GM19455 (cell line): ENCODE data around the gene PKN1.
"Not testable (repeated sequence)": the region's sequence is repeated elsewhere in the genome, so short reads cannot be mapped to it uniquely, and the experiment has no call there.

Experiments
- ATAC-seq: cut with Tn5 transposase; IDR thresholded peaks from one replicate; pipeline ENCODE4 v1.9.1; 2021; ENCODE audit not compliant: unreplicated experiment

PKN1 gene

DNA sequence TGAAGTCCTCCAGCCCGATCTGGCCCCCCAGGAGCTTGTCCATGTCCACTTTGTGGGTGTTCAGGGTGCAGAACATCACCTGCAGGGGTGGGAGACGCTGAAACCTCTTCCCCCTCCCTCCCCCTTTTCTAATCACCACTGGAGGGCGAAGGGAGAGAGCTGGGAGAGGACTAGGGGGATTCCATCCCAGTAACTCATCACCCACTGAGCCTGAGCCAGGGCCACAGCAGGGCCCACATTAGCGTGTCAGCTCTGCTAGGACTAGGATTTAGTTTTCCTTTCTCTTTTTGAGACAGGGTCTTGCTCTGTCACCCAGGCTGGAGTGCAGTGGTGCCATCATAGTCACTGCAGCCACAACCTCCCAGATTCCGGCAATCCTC is 47.6 kb downstream of the PKN1 start:
- ATAC-seq = no peak

DNA sequence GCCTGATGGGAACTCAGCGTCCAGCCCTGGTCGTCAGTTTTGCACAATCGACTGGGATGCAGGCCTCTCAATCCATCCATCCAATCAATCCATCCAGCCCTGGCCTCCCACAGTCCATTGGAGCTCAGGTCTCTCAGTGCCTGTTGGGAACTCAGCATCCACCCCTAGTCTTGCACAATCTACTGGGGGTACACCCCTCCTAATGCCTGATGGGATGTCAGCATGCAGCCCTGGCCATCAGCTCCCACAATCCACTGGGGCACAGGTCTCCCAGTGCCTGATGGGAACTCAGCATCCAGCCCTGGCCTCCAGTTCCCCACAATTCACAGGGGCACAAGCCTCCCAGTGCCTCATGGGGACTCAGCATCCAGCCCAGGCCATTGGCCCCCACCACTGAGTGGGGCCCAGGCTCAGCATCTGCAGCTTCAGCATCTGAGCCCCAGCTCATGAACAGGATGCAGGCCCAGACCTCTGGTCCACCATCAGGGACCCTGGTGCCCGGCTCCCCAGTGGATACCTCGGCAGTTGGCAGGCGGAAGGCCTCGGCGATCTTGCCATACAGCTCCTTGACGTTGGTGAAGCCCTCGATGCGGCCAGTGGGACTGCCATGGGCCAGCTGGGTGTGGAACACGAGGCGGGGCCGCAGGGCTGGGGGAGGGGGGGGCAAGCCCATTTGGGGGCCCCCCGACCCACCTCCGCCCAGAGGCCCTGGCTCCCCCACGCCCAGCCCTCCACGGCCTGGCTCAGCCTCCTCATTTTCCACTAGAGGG is 49.3 kb downstream of the PKN1 start:
- ATAC-seq = no peak

DNA sequence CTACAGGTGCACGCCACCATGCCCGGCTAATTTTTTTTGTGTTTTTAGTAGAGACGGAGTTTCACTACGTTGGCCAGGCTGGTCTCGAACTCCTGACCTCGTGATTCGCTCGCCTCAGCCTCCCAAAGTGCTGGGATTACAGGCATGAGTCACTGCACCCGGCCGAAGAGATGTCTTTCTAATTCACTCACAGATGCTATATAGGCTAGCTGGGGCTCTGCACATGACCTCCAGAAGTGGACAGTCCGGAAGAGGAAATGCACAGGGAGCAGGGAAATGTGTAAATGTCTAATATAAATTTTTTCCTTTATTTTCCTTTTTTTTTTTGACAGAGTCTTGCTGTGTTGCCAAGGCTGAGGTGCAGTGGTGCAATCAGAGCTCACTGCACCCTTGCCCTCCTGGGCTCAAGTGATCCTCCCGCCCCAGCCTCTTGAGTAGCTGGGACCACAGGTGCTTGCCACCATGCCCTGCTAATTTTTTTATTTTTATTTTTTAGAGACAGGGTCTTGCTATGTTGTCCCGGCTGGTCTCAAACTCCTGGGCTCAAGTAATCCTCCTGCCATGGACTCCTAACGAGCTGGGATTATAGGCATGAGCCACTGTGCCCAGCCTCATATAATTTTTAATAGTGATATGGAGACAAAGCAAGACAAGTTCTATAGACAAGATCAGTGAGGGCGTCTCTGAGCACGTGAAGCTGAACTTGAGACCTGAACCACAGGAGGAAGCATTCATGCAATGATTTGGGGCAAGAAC is 54.4 kb downstream of the PKN1 start:
- ATAC-seq = no peak

DNA sequence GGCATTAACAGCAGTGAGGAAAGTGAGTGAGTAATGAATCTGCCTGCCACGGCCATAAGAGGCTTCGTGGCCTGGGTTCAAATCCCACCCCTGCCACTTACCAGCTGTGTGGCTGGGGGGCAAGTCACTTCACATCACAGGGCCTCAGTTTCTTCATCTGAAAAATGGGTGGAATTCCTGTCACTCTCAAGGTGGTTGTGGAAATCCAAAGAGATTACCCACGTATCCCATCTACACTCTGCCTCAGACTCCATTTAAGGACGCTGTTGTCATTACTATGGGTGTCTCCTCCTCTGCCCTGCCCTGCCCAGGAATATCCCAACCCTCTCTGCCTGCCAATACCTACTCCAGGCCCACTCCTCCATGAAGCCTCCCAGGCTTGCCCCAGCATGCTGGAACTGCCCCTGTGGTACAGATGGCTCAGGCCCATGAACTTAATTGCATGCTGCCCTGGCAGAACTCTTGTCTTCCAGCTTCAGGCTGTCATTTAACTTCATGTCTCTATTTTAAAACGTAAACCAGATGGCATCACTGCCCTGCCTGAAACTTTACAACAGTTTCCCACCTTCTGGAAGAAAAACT is 59.7 kb downstream of the PKN1 start:
- ATAC-seq = no peak

DNA sequence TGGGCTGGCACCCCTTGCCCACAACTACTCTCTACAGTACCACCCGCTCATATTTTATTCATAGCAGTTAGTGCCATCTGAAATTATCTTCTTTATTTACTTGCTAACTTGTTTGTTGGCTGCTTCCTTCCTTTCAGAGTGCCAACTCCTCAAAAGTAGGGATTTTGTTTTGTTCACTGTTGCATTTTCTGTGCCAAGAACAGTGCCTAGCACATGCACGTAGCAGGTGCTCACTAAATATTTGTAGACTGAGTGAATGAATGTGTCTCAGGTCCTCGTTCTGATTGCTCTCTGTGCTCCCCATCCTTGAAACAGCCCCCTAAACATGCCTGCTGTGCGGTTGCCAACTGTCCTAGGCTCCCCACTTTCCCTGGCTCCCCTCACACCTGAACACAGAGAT is 61.3 kb downstream of the PKN1 start:
- ATAC-seq = no peak

DNA sequence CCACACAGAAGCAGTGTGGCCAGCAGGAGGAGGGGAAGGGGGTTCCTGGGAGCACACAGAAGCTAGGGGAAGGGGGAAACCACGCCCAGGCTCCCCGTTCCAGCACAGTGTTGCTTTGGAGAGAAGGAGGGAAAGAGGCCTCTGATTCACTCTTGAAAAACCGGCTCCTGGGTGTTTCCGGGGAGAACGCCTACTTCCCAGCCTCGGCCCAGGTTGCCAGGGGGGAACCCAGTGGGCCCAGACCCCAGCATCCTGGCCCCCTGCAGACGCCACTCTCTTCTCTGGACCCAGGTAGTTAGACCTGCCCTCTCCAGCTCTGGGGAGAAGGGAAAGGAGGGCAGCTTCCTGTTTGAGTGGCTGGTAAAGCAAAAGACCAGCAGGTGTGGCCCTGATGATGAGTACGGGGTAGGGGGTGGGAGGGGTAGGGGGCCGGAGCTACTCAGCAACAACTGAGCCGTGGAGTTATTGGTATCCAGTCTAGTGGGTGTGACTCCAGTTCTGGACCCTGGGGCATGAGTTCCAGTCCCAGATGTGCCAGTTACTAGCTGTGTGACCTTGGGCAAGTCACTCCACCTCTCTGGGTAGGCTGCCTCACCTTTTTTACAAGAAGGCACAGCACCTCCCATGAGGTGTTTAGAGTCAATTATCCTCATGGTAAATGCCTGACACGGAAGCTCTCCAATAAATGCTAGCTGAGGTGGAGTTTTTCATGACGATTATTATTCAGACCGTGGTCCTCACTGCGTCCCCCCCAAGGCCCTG is 62.0 kb downstream of the PKN1 start:
- no peak for ATAC-seq

DNA sequence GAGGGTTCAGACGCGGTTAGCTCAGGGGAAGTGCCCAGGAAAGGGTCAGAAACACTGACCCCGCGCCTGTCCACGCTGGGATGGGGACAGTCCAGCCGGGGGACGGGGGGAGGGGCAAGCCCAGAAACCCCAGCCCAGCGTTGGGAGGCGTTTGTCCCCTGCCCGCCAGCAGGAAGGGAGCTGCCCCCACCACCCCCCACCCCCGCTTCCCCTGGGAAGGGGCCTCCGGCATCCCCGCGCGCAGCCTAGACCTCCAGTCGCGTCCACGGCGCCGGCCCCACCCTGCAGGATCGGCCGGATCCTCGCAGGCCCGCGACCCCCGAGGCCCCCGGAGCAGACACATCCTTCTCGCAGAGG is 62.5 kb downstream of the PKN1 start:
- ATAC-seq = no peak

DNA sequence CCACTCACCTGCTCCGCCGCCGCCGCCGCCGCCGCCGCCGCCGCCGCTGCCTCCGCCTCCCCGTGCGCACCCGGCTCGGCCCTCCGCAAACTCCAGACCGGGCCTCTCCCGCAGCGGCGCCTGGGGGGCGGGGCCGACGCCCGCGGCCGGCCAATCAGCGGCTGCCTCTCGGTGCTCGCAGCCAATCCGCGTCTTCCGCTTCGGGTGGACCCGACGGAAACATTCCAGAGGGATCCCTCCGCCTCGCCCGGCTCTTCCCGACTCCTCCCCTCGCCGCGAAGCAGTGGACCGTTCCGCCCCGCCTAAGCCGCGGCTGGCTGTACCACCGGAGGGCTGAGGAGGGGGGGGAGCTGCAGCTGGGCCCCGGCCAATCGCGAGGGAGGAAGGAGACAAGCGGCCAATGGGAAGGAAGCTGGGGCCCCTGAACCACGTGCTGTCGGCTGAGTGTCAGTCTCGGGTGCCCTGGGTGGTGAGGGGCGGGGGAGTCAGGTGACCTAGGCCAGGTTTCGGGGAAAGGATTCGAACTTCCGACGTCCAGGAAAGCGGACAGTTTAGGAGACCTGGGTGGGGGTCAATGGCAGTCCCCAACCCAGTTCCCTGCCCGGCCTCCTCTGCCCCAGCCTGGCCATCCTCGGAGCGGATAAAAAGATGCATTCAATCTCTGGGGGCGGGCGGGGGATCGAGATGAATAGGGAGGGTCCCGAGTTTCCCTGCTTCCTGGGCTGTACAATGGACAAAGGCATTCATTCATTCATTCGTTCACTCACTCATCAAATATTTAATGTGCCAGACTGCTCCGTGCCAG is 63.1 kb downstream of the PKN1 start, which contains the start of gene GIPC1:
Gene GIPC1, minus strand, starts transcription at position 99 of the 805 bp plus-strand sequence. CDS start 13,151 bp downstream, outside the sequence.
- peak; percentile 69 for ATAC-seq

DNA sequence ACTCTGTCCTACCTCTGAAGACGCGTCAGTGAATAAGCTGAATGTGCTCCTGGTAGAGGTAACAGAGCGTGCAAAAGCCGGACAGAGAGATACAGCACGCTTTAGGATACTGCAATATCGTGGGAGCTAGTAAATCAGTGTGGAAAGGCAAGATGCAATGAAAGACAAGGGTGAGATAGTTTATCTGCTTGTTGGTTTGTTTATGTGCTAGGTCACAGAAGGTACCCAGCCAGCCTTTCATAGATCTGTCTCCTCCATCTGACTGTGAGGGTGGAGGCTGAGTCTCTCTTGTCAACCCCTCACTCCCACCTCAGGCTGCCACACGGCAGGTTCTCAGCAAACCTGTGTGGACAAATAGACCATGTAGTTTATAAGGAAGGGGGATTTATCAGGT is 63.7 kb downstream of the PKN1 start:
- ATAC-seq = no peak

DNA sequence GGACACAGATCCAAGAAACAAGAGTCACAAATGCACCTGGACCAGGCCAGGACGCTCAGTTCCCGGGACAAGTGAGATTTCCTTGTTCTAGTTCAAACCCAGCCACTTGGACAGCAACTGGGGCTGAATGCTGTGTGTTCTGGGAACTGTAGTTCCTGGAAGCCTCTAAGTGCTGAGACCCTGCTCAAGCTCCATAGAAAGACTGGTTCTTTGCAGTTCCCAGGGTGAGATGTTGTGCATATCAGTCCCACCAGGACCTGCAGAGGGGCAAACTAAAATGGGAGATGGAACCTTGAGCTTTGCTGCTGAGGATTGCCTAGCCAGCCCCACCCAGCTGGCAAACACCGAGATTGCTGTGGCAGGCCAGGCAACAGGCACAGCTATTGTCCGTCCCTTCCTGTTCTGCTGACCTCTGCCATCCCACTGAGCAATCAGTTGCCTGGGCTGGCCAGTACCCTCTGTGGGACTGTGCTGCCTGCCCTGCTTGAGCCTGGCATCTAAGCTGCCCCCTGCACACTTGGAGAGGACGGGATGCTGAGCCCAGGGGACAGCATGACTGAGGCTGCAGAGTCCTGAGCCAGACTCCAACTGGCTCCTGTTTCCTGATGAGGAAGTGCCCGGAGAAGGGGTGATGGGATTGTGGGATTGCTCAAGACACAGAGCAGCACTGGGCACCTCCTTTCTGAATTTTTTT is 64.3 kb downstream of the PKN1 start:
- ATAC-seq = no peak

DNA sequence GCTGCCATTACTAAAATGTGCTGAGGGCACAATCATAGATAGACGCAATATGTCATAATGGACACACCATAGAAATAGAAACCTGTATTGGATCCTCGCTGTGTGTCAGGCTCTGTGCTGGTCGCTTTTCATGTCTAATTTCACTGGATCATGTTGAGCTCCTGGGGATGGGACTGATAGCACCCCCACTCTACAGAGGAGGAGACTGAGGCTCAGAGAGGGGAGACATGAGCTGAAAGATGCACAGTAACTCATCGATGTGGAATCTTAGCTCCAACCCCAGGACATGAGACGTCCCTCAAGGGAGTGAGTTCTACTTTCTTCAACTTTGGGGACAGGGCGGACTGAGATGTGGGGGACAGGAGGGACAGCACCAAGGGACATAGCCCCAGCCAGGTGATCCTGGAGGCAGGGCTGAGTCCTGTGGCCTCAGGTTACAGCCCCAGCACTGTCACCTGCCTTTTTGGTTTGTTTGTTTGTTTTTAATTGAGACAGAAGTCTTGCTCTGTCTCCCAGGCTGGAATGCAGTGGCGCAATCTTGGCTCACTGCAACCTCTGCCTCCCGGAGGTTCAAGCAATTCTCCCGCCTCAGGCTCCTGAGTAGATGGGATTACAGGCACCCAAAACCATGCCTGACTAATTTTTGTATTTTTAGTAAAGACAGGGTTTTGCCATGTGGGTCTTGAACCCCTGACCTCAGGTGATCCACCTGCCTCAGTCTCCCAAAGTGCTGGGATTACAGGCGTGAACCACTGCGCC is 69.4 kb downstream of the PKN1 start:
- ATAC-seq = no peak

DNA sequence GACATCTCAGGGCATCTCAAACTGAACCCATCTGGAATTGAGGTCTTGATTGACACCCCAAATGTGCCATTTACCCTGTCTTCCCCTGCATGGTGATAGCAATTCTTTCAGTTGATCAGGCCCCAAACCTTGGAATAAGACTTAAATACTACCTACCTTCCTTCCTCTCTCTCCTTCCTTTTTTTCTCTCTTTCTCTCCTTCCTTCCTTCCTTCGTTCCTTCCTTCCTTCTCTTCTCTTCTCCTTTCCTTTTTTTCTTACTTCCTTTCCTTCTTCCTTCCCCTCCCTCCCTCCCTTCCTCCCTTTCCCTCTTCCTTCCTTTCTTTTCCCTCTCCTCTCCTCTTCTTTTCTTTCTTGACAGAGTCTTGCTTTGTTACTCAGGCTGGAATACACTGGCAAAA is 70.2 kb downstream of the PKN1 start:
- ATAC-seq = no peak

DNA sequence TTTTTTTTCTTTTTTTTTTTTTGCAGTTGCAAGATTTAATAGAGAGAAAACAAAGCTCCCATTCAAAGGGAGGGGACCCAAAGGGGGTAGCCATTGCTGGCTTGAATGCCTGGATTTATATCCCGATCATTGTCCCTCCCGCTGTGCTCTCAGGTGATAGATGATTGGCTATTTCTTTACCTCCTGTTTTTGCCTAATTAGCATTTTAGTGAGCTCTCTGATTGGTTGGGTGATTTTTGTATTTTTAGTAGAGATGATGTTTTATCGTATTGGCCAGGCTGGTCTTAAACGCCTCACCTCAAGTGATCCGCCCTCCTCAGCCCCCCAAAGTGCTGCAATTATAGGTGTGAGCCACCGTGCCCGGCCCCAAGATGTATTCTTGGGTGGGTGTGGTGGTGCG is 71.5 kb downstream of the PKN1 start:
- not testable (repeated sequence) for ATAC-seq

DNA sequence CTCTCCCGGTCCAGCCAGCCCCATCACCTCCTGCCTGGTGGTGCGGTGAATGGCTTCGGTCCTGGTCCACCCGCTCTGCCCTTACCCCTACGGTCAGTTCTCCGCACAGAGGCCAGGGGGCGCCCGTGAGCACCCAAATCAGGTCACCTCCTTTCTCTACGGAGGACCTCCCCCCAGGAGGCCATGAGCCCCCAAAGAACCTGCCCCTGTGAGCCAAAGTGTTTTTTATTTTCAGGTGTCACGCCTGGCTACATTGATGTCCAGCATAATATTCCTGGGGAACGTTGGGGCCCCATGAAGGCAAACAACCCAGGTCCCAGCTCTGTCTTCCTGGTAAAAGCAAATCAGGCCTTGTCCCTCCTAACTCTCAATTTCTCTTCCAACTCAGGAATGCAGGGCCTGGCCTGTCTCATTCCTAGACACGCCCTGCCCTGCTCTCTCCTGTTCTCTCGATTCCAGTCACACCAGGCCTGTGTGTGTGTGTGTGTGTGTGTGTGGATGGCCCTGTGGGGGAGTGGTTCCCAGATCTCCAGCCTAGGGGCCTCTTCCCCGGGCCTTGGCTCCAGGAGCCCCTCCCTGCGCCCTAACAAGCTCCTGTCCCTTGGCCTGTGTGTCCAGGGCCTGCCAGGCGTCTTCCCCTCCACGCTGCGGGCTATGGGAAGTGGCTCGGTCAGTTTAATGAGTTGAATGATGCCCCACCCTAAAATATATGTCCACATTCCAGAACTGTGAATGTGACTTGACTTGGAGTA is 72.6 kb downstream of the PKN1 start:
- ATAC-seq = no peak

DNA sequence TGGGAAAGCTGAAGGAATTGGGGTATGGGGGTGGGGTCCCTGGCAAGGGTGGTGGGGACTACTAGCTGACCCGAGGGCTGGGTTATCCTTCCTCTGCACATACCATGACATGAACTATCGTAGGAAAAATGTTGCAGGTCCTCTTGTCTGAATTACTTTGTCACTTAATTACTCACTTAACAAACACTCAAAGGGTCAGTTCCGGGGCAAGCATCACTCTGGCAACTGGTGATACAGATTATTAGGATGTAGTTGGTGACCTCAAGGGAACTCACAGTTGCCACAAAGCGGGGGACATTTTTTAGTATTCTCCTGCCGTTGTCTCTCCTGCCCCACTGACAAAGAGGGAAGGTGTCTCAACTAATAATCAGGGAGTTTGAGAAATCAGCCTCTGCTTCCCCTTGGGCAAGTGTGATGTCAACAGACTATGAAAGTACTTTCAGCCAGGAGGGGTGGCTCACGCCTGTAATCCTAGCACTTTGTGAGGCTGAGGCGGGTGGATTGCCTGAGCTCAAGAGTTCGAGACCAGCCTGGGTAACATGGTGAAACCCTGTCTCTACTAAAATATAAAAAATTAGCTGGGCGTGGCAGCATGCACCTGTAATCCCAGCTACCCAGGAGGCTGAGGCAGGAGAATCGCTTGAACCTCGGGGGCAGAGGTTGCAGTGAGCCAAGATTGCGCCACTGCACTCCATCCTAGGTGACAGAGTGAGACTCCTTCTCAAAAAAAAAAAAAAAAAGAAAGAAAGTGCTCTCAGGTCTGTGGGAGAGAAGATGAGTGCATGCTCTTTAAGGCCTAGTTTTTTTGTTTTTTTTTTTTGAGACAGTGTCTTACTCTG is 74.8 kb downstream of the PKN1 start:
- ATAC-seq = no peak

DNA sequence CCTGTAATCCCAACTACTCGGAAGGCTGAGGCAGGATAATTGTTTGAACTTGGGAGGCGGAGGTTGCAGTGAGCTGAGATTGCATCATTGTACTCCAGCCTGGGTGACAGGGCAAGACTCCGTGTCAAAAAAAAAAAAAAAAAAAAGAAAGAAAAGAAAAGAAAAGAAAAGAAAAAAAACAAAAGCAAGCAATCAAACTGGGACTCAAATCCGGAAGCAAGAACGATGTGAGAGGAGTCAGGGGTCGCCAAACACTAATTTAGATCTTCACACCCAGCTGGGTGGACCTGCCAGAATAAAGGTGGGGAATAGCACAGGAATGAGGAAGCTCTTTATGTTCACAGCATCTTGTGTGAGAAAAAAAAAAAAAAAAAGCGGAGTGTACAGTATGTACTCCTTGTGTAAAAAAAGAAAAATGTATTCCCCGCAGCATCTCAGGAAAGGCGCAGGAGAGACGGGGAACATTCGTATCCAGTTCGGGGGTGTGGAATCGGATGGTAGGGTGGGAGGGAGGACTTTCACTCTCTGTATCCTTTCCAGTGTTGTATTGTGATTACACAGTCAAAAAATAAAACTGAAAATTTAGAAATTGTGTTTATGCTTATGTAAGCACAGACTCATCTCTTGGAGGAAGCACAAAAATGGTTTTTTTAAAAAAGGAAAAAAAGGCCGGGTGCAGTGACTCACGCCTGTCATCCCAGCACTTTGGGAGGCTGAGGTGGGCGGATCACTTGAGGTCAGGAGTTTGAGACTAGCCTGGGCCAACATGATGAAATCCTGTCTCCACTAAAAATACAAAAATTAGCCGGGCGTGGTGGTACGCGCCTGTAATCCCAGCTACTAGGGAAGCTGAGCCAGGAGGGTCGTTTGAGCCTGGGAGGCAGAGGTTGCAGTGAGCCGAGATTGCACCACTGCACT is 77.5 kb downstream of the PKN1 start:
- ATAC-seq = no peak

DNA sequence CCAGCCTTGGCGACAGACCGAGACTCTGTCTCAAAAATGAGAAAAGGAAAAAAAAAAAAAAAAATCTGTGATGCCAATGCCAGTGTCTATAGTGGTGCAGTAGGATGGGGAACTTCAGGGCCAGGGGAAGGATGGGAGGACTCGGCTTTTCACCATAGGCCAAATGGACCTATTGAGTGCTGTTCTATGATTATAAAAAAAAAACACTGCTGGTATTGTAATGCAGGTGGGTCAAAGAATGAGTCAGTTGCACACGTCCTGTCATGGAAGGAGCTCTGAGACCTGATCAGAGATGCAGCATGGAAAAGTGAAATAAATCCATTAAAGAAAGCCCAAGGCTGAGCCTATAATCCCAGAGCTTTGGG is 78.1 kb downstream of the PKN1 start:
- ATAC-seq = no peak
